GM12874 (cell line): ENCODE data around the gene PLPP6.

Source experiments
- TF ChIP-seq, protein P1 (sequence below): IDR thresholded peaks from 2 replicates; pipeline ENCODE4 v1.5.1; 2011; ENCODE audit warnings: low read depth, mild to moderate bottlenecking, control low read depth, low read length, moderate library complexity; ENCODE audit not compliant: insufficient read depth

Gene PLPP6

DNA sequence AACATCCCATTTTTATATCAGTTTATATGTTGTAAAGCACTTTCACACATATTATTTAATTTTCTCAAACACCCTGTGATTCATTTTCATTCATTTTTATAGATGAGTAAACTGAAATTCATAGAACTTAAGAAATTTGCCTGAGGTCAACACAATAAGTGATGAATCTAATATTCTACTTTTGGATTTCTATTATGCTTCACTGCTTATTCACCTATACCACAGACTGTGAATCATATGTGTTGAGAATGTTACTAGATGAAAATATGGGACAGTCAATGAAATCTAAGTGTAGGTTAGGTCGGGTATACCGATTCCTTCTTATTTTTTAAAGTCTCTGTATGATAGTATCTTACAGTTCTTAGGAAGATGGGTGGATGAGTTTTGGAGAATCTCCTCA is 42.0 kb downstream of the PLPP6 start:
- TF ChIP-seq, protein P1, sequence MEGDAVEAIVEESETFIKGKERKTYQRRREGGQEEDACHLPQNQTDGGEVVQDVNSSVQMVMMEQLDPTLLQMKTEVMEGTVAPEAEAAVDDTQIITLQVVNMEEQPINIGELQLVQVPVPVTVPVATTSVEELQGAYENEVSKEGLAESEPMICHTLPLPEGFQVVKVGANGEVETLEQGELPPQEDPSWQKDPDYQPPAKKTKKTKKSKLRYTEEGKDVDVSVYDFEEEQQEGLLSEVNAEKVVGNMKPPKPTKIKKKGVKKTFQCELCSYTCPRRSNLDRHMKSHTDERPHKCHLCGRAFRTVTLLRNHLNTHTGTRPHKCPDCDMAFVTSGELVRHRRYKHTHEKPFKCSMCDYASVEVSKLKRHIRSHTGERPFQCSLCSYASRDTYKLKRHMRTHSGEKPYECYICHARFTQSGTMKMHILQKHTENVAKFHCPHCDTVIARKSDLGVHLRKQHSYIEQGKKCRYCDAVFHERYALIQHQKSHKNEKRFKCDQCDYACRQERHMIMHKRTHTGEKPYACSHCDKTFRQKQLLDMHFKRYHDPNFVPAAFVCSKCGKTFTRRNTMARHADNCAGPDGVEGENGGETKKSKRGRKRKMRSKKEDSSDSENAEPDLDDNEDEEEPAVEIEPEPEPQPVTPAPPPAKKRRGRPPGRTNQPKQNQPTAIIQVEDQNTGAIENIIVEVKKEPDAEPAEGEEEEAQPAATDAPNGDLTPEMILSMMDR = no peak

- TF ChIP-seq, protein P1 = no peak
Measured at GRCh38 chr9:4706021-4706420, 43.9 kb downstream of the PLPP6 start.

- TF ChIP-seq, protein P1 = no peak
Measured at GRCh38 chr9:4706971-4707622, 45.0 kb downstream of the PLPP6 start.

DNA sequence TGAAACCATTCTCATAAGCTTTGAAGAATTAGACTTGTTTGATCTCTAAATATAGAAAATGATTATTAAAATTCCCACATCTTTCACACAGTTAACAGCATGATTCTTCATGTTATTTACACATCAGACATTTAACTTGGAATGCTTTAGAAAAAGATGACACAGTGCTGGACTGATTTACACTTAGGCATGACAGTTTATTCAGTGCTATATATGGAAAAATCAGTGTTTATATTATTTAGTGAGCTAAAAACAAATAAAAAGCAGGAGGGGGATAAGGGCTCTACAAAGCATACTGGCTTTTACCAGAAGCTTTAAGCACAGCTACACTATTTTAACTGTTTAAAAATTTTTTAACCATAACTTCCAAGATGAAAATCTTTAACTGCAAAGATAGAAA is 47.3 kb downstream of the PLPP6 start:
- TF ChIP-seq, protein P1 = no peak

- TF ChIP-seq, protein P1 = no peak
Measured at GRCh38 chr9:4713849-4714248, 51.8 kb downstream of the PLPP6 start.

DNA sequence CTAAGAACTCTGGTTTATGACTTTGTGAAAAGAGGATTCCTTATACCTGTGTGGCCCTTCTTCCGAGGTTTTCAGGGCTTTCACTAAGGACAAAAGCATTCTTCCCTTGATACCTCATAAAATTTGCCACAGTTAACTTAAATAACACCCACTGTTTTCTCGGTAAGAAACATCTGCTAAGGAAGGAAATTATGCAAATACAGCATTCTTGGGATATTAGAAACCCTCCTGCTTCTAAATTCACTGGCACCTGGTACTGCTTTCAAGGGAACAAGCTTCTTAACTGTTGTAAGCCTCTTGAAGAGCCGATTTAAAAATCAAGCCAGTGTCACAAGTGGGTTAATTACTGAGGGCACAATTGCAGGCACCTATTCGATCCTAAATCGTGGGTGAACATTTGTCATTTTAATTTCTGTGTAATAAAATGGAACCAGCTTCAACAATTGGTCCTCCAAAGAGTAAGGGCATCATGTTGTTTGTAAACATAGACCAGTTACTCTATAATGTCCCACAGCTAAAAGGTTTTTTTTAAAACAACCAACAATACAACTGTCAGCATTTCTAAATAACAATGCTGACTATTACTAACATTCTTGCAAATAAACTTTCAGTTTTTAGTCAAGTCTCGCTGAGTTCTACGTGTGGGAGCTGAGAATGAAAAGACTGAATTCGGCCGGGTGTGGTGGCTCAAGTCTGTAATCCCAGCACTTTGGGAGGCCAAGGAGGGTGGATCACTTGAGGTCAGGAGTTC is 52.3 kb downstream of the PLPP6 start:
- TF ChIP-seq, protein P1 = no peak
